ENCODE results near the gene PLB1.

Gene PLB1

DNA sequence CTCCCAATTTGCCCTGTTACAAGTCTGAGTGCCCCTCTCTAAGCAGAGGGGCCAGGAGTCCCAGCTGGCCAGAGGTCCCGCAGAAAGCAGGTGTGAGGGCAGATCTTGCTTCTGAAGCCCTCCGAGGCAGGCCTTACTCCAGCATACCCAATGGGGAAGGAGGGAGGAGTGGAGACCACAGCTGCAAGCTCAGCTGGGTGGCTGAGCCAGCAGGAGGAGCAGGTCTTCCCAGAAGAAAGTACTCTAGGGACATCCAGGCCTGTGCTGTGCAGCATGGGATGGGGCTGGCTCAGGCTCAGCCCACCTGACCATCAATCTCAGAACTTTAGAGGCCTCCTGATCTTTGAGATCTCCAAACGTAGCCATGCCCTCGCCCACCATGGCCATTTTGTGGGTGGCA lies 31.3 kb downstream of the PLB1 start:
- H3K4me3 ChIP-seq (ENCODE audit: low read length): no peak overlapping the region
- no peak overlapping the region for H3K9ac ChIP-seq (ENCODE audit: low read depth, low read length)
- H3K36me3 ChIP-seq (ENCODE audit: insufficient read depth, low read length): no peaks in the 10 kb centered on the region
- no peaks in the 10 kb centered on the region for H3K9me3 ChIP-seq (replicated peaks; ENCODE audit: low read length)
- H3K27me3 ChIP-seq (ENCODE audit: control insufficient read depth, insufficient read depth, low read length): peaks cover 76% of the 10 kb centered on the region
- H3K4me2 ChIP-seq (ENCODE audit: low read length): no peak overlapping the region
- H3K4me1 ChIP-seq (ENCODE audit: control insufficient read depth, insufficient read depth, low read length): no peaks in the 10 kb centered on the region

DNA sequence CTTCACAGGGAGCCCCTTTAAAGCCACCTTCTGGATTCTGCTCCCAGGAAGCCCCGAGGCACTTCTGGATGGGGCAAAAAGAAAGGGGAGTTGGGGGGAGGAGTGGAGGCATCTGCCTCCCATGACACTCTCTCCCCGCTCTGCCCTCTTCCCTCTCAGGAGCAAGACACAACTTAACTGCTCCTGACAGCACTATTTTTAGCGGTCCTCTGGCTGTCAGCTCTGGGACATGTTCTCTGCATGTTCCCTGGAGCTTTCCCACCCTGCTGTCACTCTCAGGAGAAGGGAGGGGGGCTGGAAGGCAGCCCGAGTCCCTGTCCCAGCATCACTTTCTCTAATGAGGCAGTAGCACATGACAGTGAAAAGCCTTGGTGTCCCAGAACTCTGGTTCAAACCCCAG lies 32.3 kb downstream of the PLB1 start:
- no peak overlapping the region for H3K4me2 ChIP-seq (ENCODE audit: low read length)
- H3K27me3 ChIP-seq (ENCODE audit: control insufficient read depth, insufficient read depth, low read length): peaks cover 76% of the 10 kb centered on the region
- H3K36me3 ChIP-seq (ENCODE audit: insufficient read depth, low read length): no peaks in the 10 kb centered on the region
- H3K9ac ChIP-seq (ENCODE audit: low read depth, low read length): no peak overlapping the region
- no peaks in the 10 kb centered on the region for H3K4me1 ChIP-seq (ENCODE audit: control insufficient read depth, insufficient read depth, low read length)
- H3K4me3 ChIP-seq (ENCODE audit: low read length): no peak overlapping the region
- no peaks in the 10 kb centered on the region for H3K9me3 ChIP-seq (replicated peaks; ENCODE audit: low read length)

DNA sequence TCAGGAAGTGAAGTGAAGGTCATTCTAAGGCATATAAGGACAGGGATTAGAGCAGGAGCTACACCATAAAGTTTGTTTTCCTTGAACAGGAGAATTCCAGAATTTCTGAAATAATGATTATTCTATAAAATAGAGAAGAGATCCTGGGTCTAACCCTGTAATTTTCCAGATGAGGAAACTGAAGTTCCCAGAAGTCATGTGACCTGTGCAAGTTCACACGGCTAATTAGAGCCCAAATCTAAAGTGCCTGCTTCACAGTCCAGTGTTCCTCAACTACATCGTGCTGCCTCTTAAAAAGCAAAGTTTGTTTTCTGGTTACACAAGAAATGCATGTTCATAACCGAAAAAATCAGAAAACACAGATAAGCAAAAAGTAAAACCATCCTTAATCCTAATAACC lies 34.9 kb downstream of the PLB1 start:
- no peaks in the 10 kb centered on the region for H3K36me3 ChIP-seq (ENCODE audit: insufficient read depth, low read length)
- H3K4me3 ChIP-seq (ENCODE audit: low read length): no peak overlapping the region
- H3K4me1 ChIP-seq (ENCODE audit: control insufficient read depth, insufficient read depth, low read length): no peaks in the 10 kb centered on the region
- no peaks in the 10 kb centered on the region for H3K9me3 ChIP-seq (replicated peaks; ENCODE audit: low read length)
- H3K9ac ChIP-seq (ENCODE audit: low read depth, low read length): no peak overlapping the region
- peaks cover 66% of the 10 kb centered on the region for H3K27me3 ChIP-seq (ENCODE audit: control insufficient read depth, insufficient read depth, low read length)
- no peak overlapping the region for H3K4me2 ChIP-seq (ENCODE audit: low read length)

- Histone ChIP-seq H3K27me3 (ENCODE audit: control insufficient read depth, insufficient read depth, low read length) (peaks cover 64% of the 10 kb centered on the region), H3K9me3 (replicated peaks; ENCODE audit: low read length) (no peaks in the 10 kb centered on the region), H3K4me3 (ENCODE audit: low read length) (no peak overlapping the region), H3K36me3 (ENCODE audit: insufficient read depth, low read length) (no peaks in the 10 kb centered on the region), H3K9ac (ENCODE audit: low read depth, low read length) (no peak overlapping the region), H3K4me1 (ENCODE audit: control insufficient read depth, insufficient read depth, low read length) (no peaks in the 10 kb centered on the region), H3K4me2 (ENCODE audit: low read length) (no peak overlapping the region)
These were observed 36.5 kb downstream of the PLB1 start for GRCh38 chr2:28532399-28532798.

DNA sequence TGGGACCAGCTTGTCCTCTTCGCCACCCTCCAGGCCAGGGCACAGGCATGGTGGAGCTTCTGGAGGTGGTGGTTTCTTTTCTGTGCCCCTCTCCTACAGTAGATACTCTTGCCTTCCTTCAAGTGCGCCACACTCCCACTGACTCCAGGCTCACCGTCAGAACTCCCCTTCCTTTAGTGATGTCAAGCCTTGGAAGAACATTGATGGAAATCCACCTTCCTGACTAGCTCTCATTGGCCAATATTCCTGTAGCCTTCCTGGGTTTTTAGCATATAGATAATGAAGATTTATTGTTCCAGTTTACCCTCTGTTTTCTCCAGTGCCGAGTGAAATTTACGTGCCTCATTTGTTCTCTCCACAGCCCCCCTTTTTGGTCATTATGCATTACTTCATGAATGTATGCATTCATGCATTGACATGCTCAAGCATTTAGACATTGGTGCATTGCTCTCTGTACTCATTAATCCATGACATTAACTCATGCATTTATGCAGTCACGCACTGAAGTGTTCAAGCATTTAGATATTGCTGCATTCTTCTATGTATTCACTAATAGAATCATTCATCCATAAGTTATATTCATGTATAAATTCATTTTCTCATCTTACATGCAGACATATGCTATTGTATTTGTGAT lies 37.3 kb downstream of the PLB1 start:
- H3K9me3 ChIP-seq (replicated peaks; ENCODE audit: low read length): no peaks in the 10 kb centered on the region
- H3K27me3 ChIP-seq (ENCODE audit: control insufficient read depth, insufficient read depth, low read length): peaks cover 63% of the 10 kb centered on the region
- H3K9ac ChIP-seq (ENCODE audit: low read depth, low read length): no peak overlapping the region
- no peaks in the 10 kb centered on the region for H3K36me3 ChIP-seq (ENCODE audit: insufficient read depth, low read length)
- H3K4me1 ChIP-seq (ENCODE audit: control insufficient read depth, insufficient read depth, low read length): no peaks in the 10 kb centered on the region
- no peak overlapping the region for H3K4me3 ChIP-seq (ENCODE audit: low read length)
- H3K4me2 ChIP-seq (ENCODE audit: low read length): no peak overlapping the region

- Histone ChIP-seq H3K4me2 (ENCODE audit: low read length) (no peak overlapping the region), H3K9me3 (replicated peaks; ENCODE audit: low read length) (no peaks in the 10 kb centered on the region), H3K4me3 (ENCODE audit: low read length) (no peak overlapping the region), H3K9ac (ENCODE audit: low read depth, low read length) (no peak overlapping the region), H3K27me3 (ENCODE audit: control insufficient read depth, insufficient read depth, low read length) (peaks cover 66% of the 10 kb centered on the region), H3K4me1 (ENCODE audit: control insufficient read depth, insufficient read depth, low read length) (no peaks in the 10 kb centered on the region), H3K36me3 (ENCODE audit: insufficient read depth, low read length) (no peaks in the 10 kb centered on the region)
These were observed 39.0 kb downstream of the PLB1 start for GRCh38 chr2:28534817-28535216.

GRCh38 chr2:28538134-28538533 lies 42.3 kb downstream of the PLB1 start:
- Histone ChIP-seq H3K4me1 (ENCODE audit: control insufficient read depth, insufficient read depth, low read length) (no peaks in the 10 kb centered on the region), H3K36me3 (ENCODE audit: insufficient read depth, low read length) (no peaks in the 10 kb centered on the region), H3K9me3 (replicated peaks; ENCODE audit: low read length) (no peaks in the 10 kb centered on the region), H3K4me2 (ENCODE audit: low read length) (no peak overlapping the region), H3K4me3 (ENCODE audit: low read length) (no peak overlapping the region), H3K27me3 (ENCODE audit: control insufficient read depth, insufficient read depth, low read length) (peaks cover 51% of the 10 kb centered on the region), H3K9ac (ENCODE audit: low read depth, low read length) (no peak overlapping the region)

- Histone ChIP-seq H3K36me3 (ENCODE audit: insufficient read depth, low read length) (no peaks in the 10 kb centered on the region), H3K9me3 (replicated peaks; ENCODE audit: low read length) (no peaks in the 10 kb centered on the region), H3K4me1 (ENCODE audit: control insufficient read depth, insufficient read depth, low read length) (peaks cover 2% of the 10 kb centered on the region), H3K4me2 (ENCODE audit: low read length) (no peak overlapping the region), H3K9ac (ENCODE audit: low read depth, low read length) (no peak overlapping the region), H3K27me3 (ENCODE audit: control insufficient read depth, insufficient read depth, low read length) (peaks cover 46% of the 10 kb centered on the region), H3K4me3 (ENCODE audit: low read length) (no peak overlapping the region)
These were observed 42.8 kb downstream of the PLB1 start for GRCh38 chr2:28538652-28539051.

GRCh38 chr2:28539118-28539541 lies 43.3 kb downstream of the PLB1 start:
- H3K9me3 ChIP-seq (replicated peaks; ENCODE audit: low read length): no peaks in the 10 kb centered on the region
- H3K27me3 ChIP-seq (ENCODE audit: control insufficient read depth, insufficient read depth, low read length): peaks cover 44% of the 10 kb centered on the region

GRCh38 chr2:28543316-28544035 lies 47.6 kb downstream of the PLB1 start:
- Histone ChIP-seq H3K4me2 (ENCODE audit: low read length) (no peak overlapping the region), H3K36me3 (ENCODE audit: insufficient read depth, low read length) (no peaks in the 10 kb centered on the region), H3K9me3 (replicated peaks; ENCODE audit: low read length) (no peaks in the 10 kb centered on the region), H3K4me3 (ENCODE audit: low read length) (no peak overlapping the region), H3K27me3 (ENCODE audit: control insufficient read depth, insufficient read depth, low read length) (peaks cover 36% of the 10 kb centered on the region), H3K9ac (ENCODE audit: low read depth, low read length) (no peak overlapping the region), H3K4me1 (ENCODE audit: control insufficient read depth, insufficient read depth, low read length) (peaks cover 10% of the 10 kb centered on the region)

More at GRCh38 chr2:28539118-28539541, 43.3 kb downstream of the PLB1 start:
- no peak overlapping the region for H3K4me2 ChIP-seq (ENCODE audit: low read length)
- no peak overlapping the region for H3K4me3 ChIP-seq (ENCODE audit: low read length)
- peaks cover 7% of the 10 kb centered on the region for H3K4me1 ChIP-seq (ENCODE audit: control insufficient read depth, insufficient read depth, low read length)
- H3K9ac ChIP-seq (ENCODE audit: low read depth, low read length): no peak overlapping the region
- no peaks in the 10 kb centered on the region for H3K36me3 ChIP-seq (ENCODE audit: insufficient read depth, low read length)

DNA sequence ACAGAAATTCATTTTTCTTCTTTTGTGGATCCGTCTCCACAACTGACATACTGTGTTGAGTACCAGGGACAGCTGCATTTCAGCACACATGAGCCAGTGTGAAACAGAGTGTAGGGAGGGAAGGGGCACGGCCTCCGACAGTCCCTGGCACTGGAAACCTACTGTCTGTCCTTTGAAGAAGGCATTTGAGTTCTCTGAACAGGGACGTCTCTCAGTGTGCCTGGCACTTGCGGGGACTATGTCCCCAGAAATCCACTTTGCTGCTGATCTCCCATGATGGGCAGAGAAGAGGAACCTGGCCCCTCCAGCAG lies 48.1 kb downstream of the PLB1 start:
- Histone ChIP-seq H3K4me2 (ENCODE audit: low read length) (no peak overlapping the region), H3K36me3 (ENCODE audit: insufficient read depth, low read length) (no peaks in the 10 kb centered on the region), H3K27me3 (ENCODE audit: control insufficient read depth, insufficient read depth, low read length) (peaks cover 31% of the 10 kb centered on the region), H3K9me3 (replicated peaks; ENCODE audit: low read length) (no peaks in the 10 kb centered on the region), H3K4me1 (ENCODE audit: control insufficient read depth, insufficient read depth, low read length) (peaks cover 10% of the 10 kb centered on the region), H3K9ac (ENCODE audit: low read depth, low read length) (no peak overlapping the region), H3K4me3 (ENCODE audit: low read length) (no peak overlapping the region)

DNA sequence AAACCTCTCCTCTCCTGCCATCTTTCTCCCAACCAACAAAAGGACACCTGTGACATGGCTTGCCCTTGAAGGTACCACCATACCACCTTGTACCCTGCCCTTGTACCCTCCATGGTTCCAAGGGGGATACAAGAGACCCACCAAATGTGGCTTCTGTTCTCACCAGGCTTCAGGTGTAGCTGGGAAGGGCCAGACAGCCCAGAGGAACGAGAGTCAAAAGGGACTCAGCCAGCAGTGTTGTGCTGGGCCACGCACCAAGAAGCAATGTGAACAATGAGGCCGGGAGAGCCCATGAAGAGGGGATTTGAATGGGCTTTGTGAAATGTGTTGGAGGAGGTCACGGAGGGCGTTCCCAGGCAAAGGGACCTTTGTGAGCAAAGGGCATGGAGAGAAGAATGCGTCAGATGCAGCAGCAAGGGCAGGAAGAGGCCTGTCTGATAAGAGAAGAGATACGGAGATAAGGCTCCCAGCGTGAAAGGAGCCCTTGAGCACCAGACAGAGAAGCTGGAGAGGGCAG lies 48.6 kb downstream of the PLB1 start:
- Histone ChIP-seq H3K4me3 (ENCODE audit: low read length) (no peak overlapping the region), H3K36me3 (ENCODE audit: insufficient read depth, low read length) (no peaks in the 10 kb centered on the region), H3K9me3 (replicated peaks; ENCODE audit: low read length) (no peaks in the 10 kb centered on the region), H3K27me3 (ENCODE audit: control insufficient read depth, insufficient read depth, low read length) (peaks cover 30% of the 10 kb centered on the region), H3K4me1 (ENCODE audit: control insufficient read depth, insufficient read depth, low read length) (peaks cover 10% of the 10 kb centered on the region), H3K9ac (ENCODE audit: low read depth, low read length) (no peak overlapping the region), H3K4me2 (ENCODE audit: low read length) (no peak overlapping the region)
